ENCODE results near the gene CRYBG1. TPM values are rescaled to one million over a fixed set of nuclear protein-coding genes. Genes with fewer than 3 reads are reported as not detected.
"Not testable (repeated sequence)": the region's sequence is repeated elsewhere in the genome, so short reads cannot be mapped to it uniquely, and the experiment has no call there.

Gene CRYBG1
- total and polyA plus RNA-seq, 10 of the 15 experiments (the other 5 are each of a cell fraction or from before 2014, with no cell fraction given): 6.5 to 57.0 (median 25.2) TPM

DNA sequence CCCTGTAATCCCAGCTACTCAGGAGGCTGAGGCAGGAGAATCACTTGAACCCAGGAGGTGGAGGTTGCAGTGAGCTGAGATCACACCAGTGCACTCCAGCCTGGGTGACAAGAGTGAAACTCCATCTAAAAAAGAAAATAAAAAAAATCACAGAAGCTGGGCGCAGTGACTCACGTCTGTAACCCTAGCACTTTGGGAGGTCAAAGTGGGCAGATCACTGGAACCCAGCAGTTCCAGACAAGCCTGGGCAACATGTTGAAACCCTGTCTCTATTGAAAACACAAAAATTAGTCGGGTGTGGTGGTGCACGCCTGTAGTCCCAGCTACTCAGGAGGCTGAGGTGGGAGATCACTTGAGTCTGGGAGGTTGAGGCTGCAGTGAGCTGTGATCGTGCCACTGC lies 199.1 kb downstream of the CRYBG1 start:
- H3K27me3 ChIP-seq (replicated peaks in 1 of 2; ENCODE audit: control insufficient read depth in 2 of 2, insufficient read depth in 2 of 2, low read length in 1 of 2); intact Hi-C loops (cut with micrococcal nuclease; ENCODE audit: unreplicated experiment); H3K4me1 ChIP-seq (ENCODE audit: control insufficient read depth, insufficient read depth, low read length); H3K27ac ChIP-seq (ENCODE audit: control insufficient read depth, insufficient read depth); H4K20me1 ChIP-seq (ENCODE audit: control insufficient read depth, insufficient read depth); DNase-seq (ENCODE audit: low read depth, low spot score); FAIRE-seq; POLR2A ChIA-PET; H3K4me2 ChIP-seq (ENCODE audit: control insufficient read depth, insufficient read depth); BruUV-seq (replicated peaks); H3K79me2 ChIP-seq (ENCODE audit: control insufficient read depth, insufficient read depth, low read length); ATAC-seq; H2AFZ ChIP-seq (ENCODE audit: control insufficient read depth, low read depth, low read length); H3K4me3 ChIP-seq; in situ Hi-C loops (cut with MboI); H3K9ac ChIP-seq (ENCODE audit: control insufficient read depth, insufficient read depth, low read length); H3K9me3 ChIP-seq (replicated peaks; ENCODE audit: control insufficient read depth, insufficient read depth, low read length): not testable (repeated sequence)
- SMC1A ChIA-PET (ENCODE audit: uncharacterized antibody, unreplicated experiment): interaction anchor here (0.6 to 1.5 kb wide), 8 partner anchors 26 to 310 kb away, joined by 3 to 6 read pairs (median 4); no protein-coding TSS in a partner anchor
- WGBS (ENCODE audit: insufficient coverage, insufficient replicate concordance, low lambda C conversion rate, missing lambda C conversion rate): 89% methylated on average over 5 of the region's 5 CpGs
- RAD21 ChIA-PET (ENCODE audit: unreplicated experiment): interaction anchor here (0.8 to 1.5 kb wide), 2 partner anchors 39 to 420 kb away, joined by 3 read pairs; no protein-coding TSS in a partner anchor
- CTCF ChIA-PET: interaction anchor here (5.0 to 16.5 kb wide), 2 partner anchors 47 to 113 kb away, joined by 37 to 403 read pairs; no protein-coding TSS in a partner anchor
- 0 out of 2 replicates have a peak, but pooled peaks have one; percentile 24 for TF ChIP-seq POLR2AphosphoS5 (IDR thresholded peaks at IDR 0.05; ENCODE audit: low read length)
- peaks cover under 1 to 39% of the 10 kb centered on the region in 2 experiments; a peak in 3 of 4 replicates for H3K36me3 ChIP-seq (ENCODE audit: control insufficient read depth in 2 of 2, insufficient read depth in 2 of 2, low read length in 1 of 2)

DNA sequence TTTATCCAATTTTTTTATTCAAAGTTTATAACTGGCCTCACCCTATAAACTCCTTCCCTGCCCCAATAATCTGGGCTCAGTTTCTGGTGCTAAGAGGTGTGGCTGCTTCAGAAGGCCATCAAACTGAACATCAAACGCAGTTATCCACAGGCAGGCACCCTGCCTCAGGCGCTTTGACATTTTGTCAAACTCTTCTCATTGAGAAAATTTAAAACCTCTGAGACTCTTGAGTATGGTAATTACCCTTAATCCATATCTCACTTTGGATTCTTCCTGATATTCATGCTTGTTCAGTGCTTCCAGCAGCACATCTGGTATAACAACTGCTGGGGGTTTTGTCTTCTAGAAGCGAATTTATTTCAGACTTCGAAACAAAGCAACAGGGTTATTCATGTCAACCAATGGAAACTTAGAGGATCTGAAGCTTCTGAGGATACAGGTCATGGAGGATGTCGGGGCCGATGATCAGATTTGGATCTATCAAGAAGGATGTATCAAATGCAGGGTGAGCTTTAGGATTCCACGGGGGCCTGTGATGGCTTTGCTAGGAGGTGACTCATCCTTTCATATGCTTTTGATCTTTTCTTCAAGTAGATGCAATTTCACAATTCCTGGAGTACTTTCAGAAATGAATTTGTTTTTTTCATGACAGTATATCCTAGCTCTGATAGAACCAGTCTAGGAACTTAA lies 200.6 kb downstream of the CRYBG1 start:
- intact Hi-C loops (cut with micrococcal nuclease; ENCODE audit: unreplicated experiment) (no loop called here), in situ Hi-C loops (cut with MboI) (no loop called here)
- 100% methylated on average over 7 of the region's 7 CpGs for WGBS (ENCODE audit: insufficient coverage, insufficient replicate concordance, low lambda C conversion rate, missing lambda C conversion rate)
- H4K20me1 ChIP-seq (ENCODE audit: control insufficient read depth, insufficient read depth): no peaks in the 10 kb centered on the region
- ChIA-PET CTCF (interaction anchor here (0.9 to 16.5 kb wide), 6 partner anchors 50 to 437 kb away, joined by 3 to 403 read pairs (median 4); no protein-coding TSS in a partner anchor), POLR2A (no interaction called here), RAD21 (ENCODE audit: unreplicated experiment) (interaction anchor here (0.9 to 1.4 kb wide), 6 partner anchors 73 to 437 kb away, joined by 3 to 5 read pairs (median 3); no protein-coding TSS in a partner anchor), SMC1A (ENCODE audit: uncharacterized antibody, unreplicated experiment) (interaction anchor here (0.7 to 1.6 kb wide), 7 partner anchors 11 to 116 kb away, joined by 3 to 8 read pairs (median 3); no protein-coding TSS in a partner anchor)
- no peak overlapping the region for H2AFZ ChIP-seq (ENCODE audit: control insufficient read depth, low read depth, low read length)
- H3K9ac ChIP-seq (ENCODE audit: control insufficient read depth, insufficient read depth, low read length): no peak overlapping the region
- H3K79me2 ChIP-seq (ENCODE audit: control insufficient read depth, insufficient read depth, low read length): no peaks in the 10 kb centered on the region
- TF ChIP-seq ASH2L (IDR thresholded peaks at IDR 0.05; ENCODE audit: borderline replicate concordance, low read depth) (no peak), NFYA (IDR thresholded peaks at IDR 0.05; ENCODE audit: borderline replicate concordance, low read depth, low read length) (no peak), NR2C2 (IDR thresholded peaks at IDR 0.05; ENCODE audit: borderline replicate concordance, control insufficient read depth, insufficient read length, low read depth) (no peak), PBX3 (IDR thresholded peaks at IDR 0.05; ENCODE audit: insufficient replicate concordance, low read depth, low read length) (no peak), MEF2A (IDR thresholded peaks at IDR 0.05; ENCODE audit: insufficient read depth, low read depth, low read length) (no peak), EP300 (IDR thresholded peaks at IDR 0.05; ENCODE audit: borderline replicate concordance in 1 of 2, control insufficient read depth in 1 of 2, low read depth in 2 of 2, low read length in 2 of 2) (no peak), PML (IDR thresholded peaks at IDR 0.05; ENCODE audit: low read length) (no peak)
- TF ChIP-seq, protein P1, sequence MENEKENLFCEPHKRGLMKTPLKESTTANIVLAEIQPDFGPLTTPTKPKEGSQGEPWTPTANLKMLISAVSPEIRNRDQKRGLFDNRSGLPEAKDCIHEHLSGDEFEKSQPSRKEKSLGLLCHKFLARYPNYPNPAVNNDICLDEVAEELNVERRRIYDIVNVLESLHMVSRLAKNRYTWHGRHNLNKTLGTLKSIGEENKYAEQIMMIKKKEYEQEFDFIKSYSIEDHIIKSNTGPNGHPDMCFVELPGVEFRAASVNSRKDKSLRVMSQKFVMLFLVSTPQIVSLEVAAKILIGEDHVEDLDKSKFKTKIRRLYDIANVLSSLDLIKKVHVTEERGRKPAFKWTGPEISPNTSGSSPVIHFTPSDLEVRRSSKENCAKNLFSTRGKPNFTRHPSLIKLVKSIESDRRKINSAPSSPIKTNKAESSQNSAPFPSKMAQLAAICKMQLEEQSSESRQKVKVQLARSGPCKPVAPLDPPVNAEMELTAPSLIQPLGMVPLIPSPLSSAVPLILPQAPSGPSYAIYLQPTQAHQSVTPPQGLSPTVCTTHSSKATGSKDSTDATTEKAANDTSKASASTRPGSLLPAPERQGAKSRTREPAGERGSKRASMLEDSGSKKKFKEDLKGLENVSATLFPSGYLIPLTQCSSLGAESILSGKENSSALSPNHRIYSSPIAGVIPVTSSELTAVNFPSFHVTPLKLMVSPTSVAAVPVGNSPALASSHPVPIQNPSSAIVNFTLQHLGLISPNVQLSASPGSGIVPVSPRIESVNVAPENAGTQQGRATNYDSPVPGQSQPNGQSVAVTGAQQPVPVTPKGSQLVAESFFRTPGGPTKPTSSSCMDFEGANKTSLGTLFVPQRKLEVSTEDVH (IDR thresholded peaks at IDR 0.05; ENCODE audit: low read depth, partially characterized antibody): no peak
- DNase-seq (ENCODE audit: low read depth, low spot score): no peak
- no peak overlapping the region for H3K4me2 ChIP-seq (ENCODE audit: control insufficient read depth, insufficient read depth)
- FAIRE-seq: no peak
- BruUV-seq (replicated peaks): no TSS peak
- peaks cover 0 to 36% of the 10 kb centered on the region in 2 experiments; a peak in 3 of 4 replicates for H3K36me3 ChIP-seq (ENCODE audit: control insufficient read depth in 2 of 2, insufficient read depth in 2 of 2, low read length in 1 of 2)
- H3K27ac ChIP-seq (ENCODE audit: control insufficient read depth, insufficient read depth): no peak overlapping the region
- no peak overlapping the region for H3K4me3 ChIP-seq
- no peaks in the 10 kb centered on the region for H3K4me1 ChIP-seq (ENCODE audit: control insufficient read depth, insufficient read depth, low read length)
- no peak for ATAC-seq
- H3K27me3 ChIP-seq (replicated peaks in 1 of 2; ENCODE audit: control insufficient read depth in 2 of 2, insufficient read depth in 2 of 2, low read length in 1 of 2): no peaks in the 10 kb centered on the region
- no peaks in the 10 kb centered on the region for H3K9me3 ChIP-seq (replicated peaks; ENCODE audit: control insufficient read depth, insufficient read depth, low read length)
